HTERT RPE-1 (cell line): Measurements from ENCODE around the gene POLR2C.

ENCODE experiments used
- in situ Hi-C: fragments of 300-500 bp; cut with MboI; formaldehyde crosslinking; loops from 4 replicates; pipeline ENCODE4 v1.14.3; 2020; ENCODE audit warnings: low sequenced_read_pairs

The POLR2C gene

GRCh38 chr16:57447186-57447962, 15.1 kb upstream of the POLR2C start, which contains the start of the genes CIAPIN1 and COQ9:
Gene CIAPIN1, minus strand, starts transcription at chr16:57447385. Its CDS starts 6,457 bp downstream, at chr16:57440928.
Gene COQ9, plus strand, starts transcription at chr16:57447479. Its CDS starts 27 bp downstream, at chr16:57447506.
- in situ Hi-C loops: no loop called here

- in situ Hi-C loops: no loop called here
These were observed 10.5 kb upstream of the POLR2C start for GRCh38 chr16:57452021-57452420.

- in situ Hi-C loops: no loop called here
These were observed 491 bp downstream of the POLR2C start for GRCh38 chr16:57462978-57463362.

GRCh38 chr16:57464523-57464922, 2.0 kb downstream of the POLR2C start:
- in situ Hi-C loops: no loop called here

- in situ Hi-C loops: no loop called here
These were observed 5.9 kb downstream of the POLR2C start for GRCh38 chr16:57468346-57468745.

GRCh38 chr16:57469046-57469445, 6.6 kb downstream of the POLR2C start:
- in situ Hi-C loops: no loop called here

- in situ Hi-C loops: no loop called here
These were observed 7.5 kb downstream of the POLR2C start for GRCh38 chr16:57469917-57470470.

- in situ Hi-C loops: no loop called here
These were observed 8.2 kb downstream of the POLR2C start for GRCh38 chr16:57470711-57471110.

GRCh38 chr16:57471209-57471608, 8.7 kb downstream of the POLR2C start:
- in situ Hi-C loops: no loop called here

- in situ Hi-C loops: no loop called here
These were observed 9.6 kb downstream of the POLR2C start for GRCh38 chr16:57471852-57472664.

GRCh38 chr16:57472665-57473060, 10.2 kb downstream of the POLR2C start:
- in situ Hi-C loops: no loop called here

GRCh38 chr16:57473176-57473840, 10.8 kb downstream of the POLR2C start:
- in situ Hi-C loops: no loop called here

- in situ Hi-C loops: no loop called here
These were observed 11.4 kb downstream of the POLR2C start for GRCh38 chr16:57473906-57474305.

- in situ Hi-C loops: no loop called here
These were observed 12.5 kb downstream of the POLR2C start for GRCh38 chr16:57474671-57475661.

GRCh38 chr16:57475711-57476339, 13.3 kb downstream of the POLR2C start:
- in situ Hi-C loops: no loop called here

GRCh38 chr16:57476546-57477410, 14.3 kb downstream of the POLR2C start:
- in situ Hi-C loops: no loop called here

GRCh38 chr16:57477531-57478202, 15.2 kb downstream of the POLR2C start:
- in situ Hi-C loops: no loop called here
